NT2/D1 (cell line): Measurements from ENCODE around the gene TRAM2.

ENCODE experiments used
- DNase-seq: peaks from one replicate; pipeline ENCODE4 v3.0.0-alpha.2; 2011; ENCODE audit warnings: low read depth, low spot score
- H3K27me3 ChIP-seq: 2 replicates; pipeline ENCODE4 v1.6.0; 2011; ENCODE audit warnings: mild to moderate bottlenecking; ENCODE audit not compliant: insufficient read length, insufficient read depth
- H3K36me3 ChIP-seq: 2 replicates; pipeline ENCODE4 v1.6.1; 2011; ENCODE audit warnings: mild to moderate bottlenecking, low read length, mixed read lengths; ENCODE audit not compliant: insufficient read depth, insufficient read length
- H3K4me1 ChIP-seq: 2 replicates; pipeline ENCODE4 v1.5.1; 2011; ENCODE audit not compliant: insufficient read depth, insufficient read length
- H3K4me3 ChIP-seq: 2 replicates; pipeline ENCODE4 v1.5.1; 2011; ENCODE audit warnings: low read depth; ENCODE audit not compliant: insufficient read length
- H3K9ac ChIP-seq: 2 replicates; pipeline ENCODE4 v1.6.0; 2011; ENCODE audit warnings: low read depth; ENCODE audit not compliant: insufficient read length
- H3K9me3 ChIP-seq: 2 replicates; pipeline ENCODE4 v1.5.1; 2011; ENCODE audit warnings: mild to moderate bottlenecking, low read length; ENCODE audit not compliant: insufficient read depth
- SUZ12 ChIP-seq: IDR thresholded peaks from 2 replicates; pipeline ENCODE4 v1.6.1; 2011; ENCODE audit not compliant: insufficient read length, insufficient read depth; ENCODE audit errors: extremely low read depth
- YY1 ChIP-seq: IDR thresholded peaks from 2 replicates; pipeline ENCODE4 v1.6.1; 2011; ENCODE audit not compliant: insufficient read length, insufficient read depth
- ZNF274 ChIP-seq: IDR thresholded peaks from 2 replicates; pipeline ENCODE4 v1.6.1; 2011; ENCODE audit warnings: mild to moderate bottlenecking, low read depth, low read length

The TRAM2 gene

GRCh38 chr6:52523378-52524142, 53.3 kb downstream of the TRAM2 start:
- H3K9me3 ChIP-seq: no peaks in the 10 kb centered on the region
- peaks cover 23% of the 10 kb centered on the region for H3K36me3 ChIP-seq
- DNase-seq: no peak
- H3K27me3 ChIP-seq: no peaks in the 10 kb centered on the region
- H3K4me1 ChIP-seq: no peaks in the 10 kb centered on the region
- no peak overlapping the region for H3K9ac ChIP-seq
- H3K4me3 ChIP-seq: no peak overlapping the region
- TF ChIP-seq ZNF274 (no peak), YY1 (no peak), SUZ12 (no peak)

GRCh38 chr6:52522655-52523054, 54.2 kb downstream of the TRAM2 start:
- no peak for DNase-seq
- Histone ChIP-seq H3K4me1 (peaks cover 5% of the 10 kb centered on the region), H3K4me3 (no peak overlapping the region), H3K36me3 (peaks cover 16% of the 10 kb centered on the region), H3K9me3 (no peaks in the 10 kb centered on the region), H3K27me3 (no peaks in the 10 kb centered on the region), H3K9ac (no peak overlapping the region)
- TF ChIP-seq YY1 (no peak), SUZ12 (no peak), ZNF274 (no peak)

- no peak overlapping the region for H3K9ac ChIP-seq
- H3K4me1 ChIP-seq: peaks cover 5% of the 10 kb centered on the region
- no peaks in the 10 kb centered on the region for H3K27me3 ChIP-seq
- peaks cover 15% of the 10 kb centered on the region for H3K36me3 ChIP-seq
- H3K4me3 ChIP-seq: no peak overlapping the region
- TF ChIP-seq SUZ12: no peak
- TF ChIP-seq YY1: no peak
- no peak for TF ChIP-seq ZNF274
- H3K9me3 ChIP-seq: no peaks in the 10 kb centered on the region
- DNase-seq: no peak
Measured at GRCh38 chr6:52522151-52522626, 54.7 kb downstream of the TRAM2 start.

GRCh38 chr6:52519618-52520017, 57.2 kb downstream of the TRAM2 start:
- Histone ChIP-seq H3K36me3 (peaks cover 41% of the 10 kb centered on the region), H3K9me3 (no peaks in the 10 kb centered on the region), H3K27me3 (no peaks in the 10 kb centered on the region), H3K9ac (no peak overlapping the region), H3K4me1 (peaks cover 10% of the 10 kb centered on the region), H3K4me3 (no peak overlapping the region)
- TF ChIP-seq YY1 (no peak), ZNF274 (no peak), SUZ12 (no peak)
- no peak for DNase-seq

- Histone ChIP-seq H3K4me1 (peaks cover 10% of the 10 kb centered on the region), H3K27me3 (no peaks in the 10 kb centered on the region), H3K36me3 (peaks cover 49% of the 10 kb centered on the region), H3K9ac (peak overlapping the region; percentile 72), H3K9me3 (no peaks in the 10 kb centered on the region), H3K4me3 (no peak overlapping the region)
- no peak for DNase-seq
- no peak for TF ChIP-seq YY1
- no peak for TF ChIP-seq ZNF274
- no peak for TF ChIP-seq SUZ12
Measured at GRCh38 chr6:52518279-52518945, 58.4 kb downstream of the TRAM2 start.

GRCh38 chr6:52517502-52518278, 59.2 kb downstream of the TRAM2 start:
- TF ChIP-seq SUZ12: no peak
- TF ChIP-seq ZNF274: no peak
- TF ChIP-seq YY1: peak; percentile 52
- Histone ChIP-seq H3K9ac (peak overlapping the region; percentile 72), H3K4me3 (no peak overlapping the region), H3K27me3 (no peaks in the 10 kb centered on the region), H3K36me3 (peaks cover 52% of the 10 kb centered on the region), H3K9me3 (no peaks in the 10 kb centered on the region), H3K4me1 (peaks cover 10% of the 10 kb centered on the region)
- peak; percentile 76 for DNase-seq

- Histone ChIP-seq H3K4me3 (no peak overlapping the region), H3K4me1 (peaks cover 10% of the 10 kb centered on the region), H3K36me3 (peaks cover 52% of the 10 kb centered on the region), H3K27me3 (no peaks in the 10 kb centered on the region), H3K9me3 (no peaks in the 10 kb centered on the region), H3K9ac (no peak overlapping the region)
- no peak for TF ChIP-seq ZNF274
- TF ChIP-seq SUZ12: no peak
- no peak for TF ChIP-seq YY1
- no peak for DNase-seq
Measured at GRCh38 chr6:52516943-52517342, 59.9 kb downstream of the TRAM2 start.
